SK-N-SH treated with all-trans-retinoic acid at 6 μM for 48 hours (cell line): ENCODE data around the gene PHIP.

Source experiments
- ATAC-seq: fragments of 200-7000 bp; cut with Tn5 transposase; 3 replicates; pipeline ENCODE4 v1.9.1; 2020; ENCODE audit warnings: mild to moderate bottlenecking, moderate library complexity
- ARNTL ChIP-seq: fragments of 450-650 bp; formaldehyde crosslinking; IDR thresholded peaks from 2 replicates; pipeline ENCODE4 v1.5.0; 2020; ENCODE audit warnings: low read depth, mild to moderate bottlenecking, moderate library complexity, borderline replicate concordance
- BACH2 ChIP-seq: fragments of 250-450 bp; sonication (Bioruptor Pico); IDR thresholded peaks from 2 replicates; pipeline ENCODE4 v1.9.0; 2021; ENCODE audit warnings: mild to moderate bottlenecking, borderline replicate concordance
- CSDC2 ChIP-seq: fragments of 250-450 bp; sonication (Bioruptor Pico); IDR thresholded peaks from 2 replicates; pipeline ENCODE4 v1.5.0; 2020; ENCODE audit warnings: mild to moderate bottlenecking, moderate library complexity
- ESRRG ChIP-seq: fragments of 250-450 bp; sonication (Bioruptor Pico); IDR thresholded peaks from 2 replicates; pipeline ENCODE4 v1.6.1; 2021; ENCODE audit warnings: mild to moderate bottlenecking
- GLIS3 ChIP-seq: fragments of 250-450 bp; sonication (Bioruptor Pico); IDR thresholded peaks from 2 replicates; pipeline ENCODE4 v1.5.0; 2020; ENCODE audit warnings: mild to moderate bottlenecking, moderate library complexity
- ISL1 ChIP-seq: fragments of 250-450 bp; sonication (Bioruptor Pico); IDR thresholded peaks from 2 replicates; pipeline ENCODE4 v2.1.2; 2022; ENCODE audit warnings: mild to moderate bottlenecking, moderate library complexity
- OSR1 ChIP-seq: fragments of 250-450 bp; sonication (Bioruptor Pico); IDR thresholded peaks from 2 replicates; pipeline ENCODE4 v1.8.0; 2022; ENCODE audit warnings: moderate library complexity, mild to moderate bottlenecking, inconsistent platforms
- PPARA ChIP-seq: fragments of 250-450 bp; sonication (Bioruptor Pico); IDR thresholded peaks from 2 replicates; pipeline ENCODE4 v1.5.0; 2020; ENCODE audit warnings: mild to moderate bottlenecking, borderline replicate concordance
- RARB ChIP-seq: fragments of 250-450 bp; sonication (Bioruptor Pico); IDR thresholded peaks from 2 replicates; pipeline ENCODE4 v1.8.0; 2021; ENCODE audit warnings: mild to moderate bottlenecking, moderate library complexity
- SNAI2 ChIP-seq: fragments of 250-450 bp; sonication (Bioruptor Pico); IDR thresholded peaks from 2 replicates; pipeline ENCODE4 v1.5.0; 2020; ENCODE audit warnings: mild to moderate bottlenecking, moderate library complexity
- TCF4 ChIP-seq: fragments of 250-450 bp; sonication (Bioruptor Pico); IDR thresholded peaks from 2 replicates; pipeline ENCODE4 v1.8.0; 2021; ENCODE audit warnings: mild to moderate bottlenecking, moderate library complexity, borderline replicate concordance
- TOX ChIP-seq: fragments of 250-450 bp; sonication (Bioruptor Pico); IDR thresholded peaks from 2 replicates; pipeline ENCODE4 v1.8.0; 2021; ENCODE audit warnings: mild to moderate bottlenecking, moderate library complexity, borderline replicate concordance
- ZFP3 ChIP-seq: fragments of 250-450 bp; sonication (Bioruptor Pico); IDR thresholded peaks from 2 replicates; pipeline ENCODE4 v1.5.0; 2020; ENCODE audit warnings: mild to moderate bottlenecking, moderate library complexity
- ZFP30 ChIP-seq: fragments of 450-650 bp; formaldehyde crosslinking; IDR thresholded peaks from 2 replicates; pipeline ENCODE4 v1.5.0; 2022; ENCODE audit warnings: mild to moderate bottlenecking, moderate library complexity
- ZNF565 ChIP-seq: fragments of 450-650 bp; formaldehyde crosslinking; conservative IDR thresholded peaks from 2 replicates; pipeline ENCODE4 v1.5.0; 2020; ENCODE audit warnings: low read depth, mild to moderate bottlenecking, moderate library complexity
- ZNF70 ChIP-seq: fragments of 450-650 bp; formaldehyde crosslinking; IDR thresholded peaks from 2 replicates; pipeline ENCODE4 v1.5.0; 2020; ENCODE audit warnings: mild to moderate bottlenecking, moderate library complexity
- ZNF8 ChIP-seq: fragments of 450-650 bp; formaldehyde crosslinking; IDR thresholded peaks from 2 replicates; pipeline ENCODE4 v1.5.0; 2020; ENCODE audit warnings: mild to moderate bottlenecking, moderate library complexity
- TF ChIP-seq, protein P1 (sequence below): fragments of 250-450 bp; sonication (Bioruptor Pico); IDR thresholded peaks from 2 replicates; pipeline ENCODE4 v1.5.1; 2020; ENCODE audit warnings: low read depth, mild to moderate bottlenecking, moderate library complexity
- TF ChIP-seq, protein P2 (sequence below): fragments of 250-450 bp; sonication (Bioruptor Pico); IDR thresholded peaks from 2 replicates; pipeline ENCODE4 v1.8.0; 2021; ENCODE audit warnings: low read depth, mild to moderate bottlenecking, moderate library complexity, borderline replicate concordance
- TF ChIP-seq, protein P3 (sequence below): fragments of 250-450 bp; sonication (Bioruptor Pico); IDR thresholded peaks from 2 replicates; pipeline ENCODE4 v1.8.0; 2020; ENCODE audit warnings: mild to moderate bottlenecking, moderate library complexity, borderline replicate concordance
- TF ChIP-seq, protein P4 (sequence below): fragments of 250-450 bp; sonication (Bioruptor Pico); IDR thresholded peaks from 2 replicates; pipeline ENCODE4 v1.5.0; 2020; ENCODE audit warnings: mild to moderate bottlenecking, moderate library complexity

PHIP gene

DNA sequence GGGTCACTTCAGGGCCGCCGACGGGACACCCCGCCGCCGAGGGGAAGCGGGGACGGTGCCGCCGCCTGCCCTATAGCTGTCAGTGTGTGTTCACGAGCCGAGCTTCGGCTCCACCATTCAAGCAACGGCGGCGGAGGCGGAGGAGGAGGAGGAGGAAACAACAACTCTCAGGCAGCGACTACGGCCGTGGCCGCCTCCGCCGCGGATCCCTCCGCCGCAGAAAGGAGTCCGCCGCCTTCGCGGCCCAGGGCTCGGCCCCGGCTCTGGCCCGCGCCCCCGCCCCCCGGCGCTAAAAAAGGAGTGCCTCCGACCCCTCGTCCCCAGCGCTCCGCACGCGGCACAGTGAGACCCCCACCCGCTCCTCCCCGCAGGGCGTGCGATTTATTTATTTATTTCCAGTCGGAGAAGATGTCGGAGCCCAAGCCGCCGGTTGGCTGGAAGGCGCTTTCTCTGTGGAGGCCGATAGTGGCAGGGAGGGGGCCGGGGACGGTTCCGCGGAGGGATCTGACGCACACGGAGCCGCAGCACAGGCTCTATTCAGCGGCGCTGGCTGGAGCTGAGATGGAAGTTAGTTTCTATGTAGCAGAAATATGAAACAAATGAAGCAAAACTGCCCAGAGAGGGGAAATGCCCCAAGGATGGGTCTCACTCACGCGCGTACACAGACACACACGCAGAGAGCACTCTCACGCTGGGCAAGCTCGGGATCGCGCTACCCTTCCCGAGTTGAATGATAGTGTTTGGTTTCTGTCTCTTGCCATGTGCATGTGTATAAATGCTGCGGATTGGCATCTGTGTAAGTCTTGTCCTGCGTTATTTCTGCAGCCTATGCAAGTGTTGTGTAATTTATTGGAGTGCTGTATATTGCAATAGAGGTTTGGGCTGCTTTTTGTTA, at the start of gene PHIP:
PHIP (minus strand) TSS at position 180 of the 895 bp plus-strand sequence. CDS start 186 bp downstream, outside the sequence.
- ATAC-seq, result peak; percentile 90
- TF ChIP-seq TCF4 (CRISPR knock-in tag) (peak; percentile 20; the same call in 1 of the 2 replicates), CSDC2 (CRISPR knock-in tag) (no peak), ZFP30 (CRISPR knock-in tag) (no peak), RARB (no peak), ZFP3 (CRISPR knock-in tag) (0 out of 2 replicates have a peak, but pooled peaks have one; percentile 45), SNAI2 (CRISPR knock-in tag) (no peak), ZNF70 (CRISPR knock-in tag) (peak; percentile 78)
- TF ChIP-seq, protein P1, sequence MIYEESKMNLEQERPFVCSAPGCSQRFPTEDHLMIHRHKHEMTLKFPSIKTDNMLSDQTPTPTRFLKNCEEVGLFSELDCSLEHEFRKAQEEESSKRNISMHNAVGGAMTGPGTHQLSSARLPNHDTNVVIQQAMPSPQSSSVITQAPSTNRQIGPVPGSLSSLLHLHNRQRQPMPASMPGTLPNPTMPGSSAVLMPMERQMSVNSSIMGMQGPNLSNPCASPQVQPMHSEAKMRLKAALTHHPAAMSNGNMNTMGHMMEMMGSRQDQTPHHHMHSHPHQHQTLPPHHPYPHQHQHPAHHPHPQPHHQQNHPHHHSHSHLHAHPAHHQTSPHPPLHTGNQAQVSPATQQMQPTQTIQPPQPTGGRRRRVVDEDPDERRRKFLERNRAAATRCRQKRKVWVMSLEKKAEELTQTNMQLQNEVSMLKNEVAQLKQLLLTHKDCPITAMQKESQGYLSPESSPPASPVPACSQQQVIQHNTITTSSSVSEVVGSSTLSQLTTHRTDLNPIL (CRISPR knock-in tag), result no peak
- TF ChIP-seq, protein P2, sequence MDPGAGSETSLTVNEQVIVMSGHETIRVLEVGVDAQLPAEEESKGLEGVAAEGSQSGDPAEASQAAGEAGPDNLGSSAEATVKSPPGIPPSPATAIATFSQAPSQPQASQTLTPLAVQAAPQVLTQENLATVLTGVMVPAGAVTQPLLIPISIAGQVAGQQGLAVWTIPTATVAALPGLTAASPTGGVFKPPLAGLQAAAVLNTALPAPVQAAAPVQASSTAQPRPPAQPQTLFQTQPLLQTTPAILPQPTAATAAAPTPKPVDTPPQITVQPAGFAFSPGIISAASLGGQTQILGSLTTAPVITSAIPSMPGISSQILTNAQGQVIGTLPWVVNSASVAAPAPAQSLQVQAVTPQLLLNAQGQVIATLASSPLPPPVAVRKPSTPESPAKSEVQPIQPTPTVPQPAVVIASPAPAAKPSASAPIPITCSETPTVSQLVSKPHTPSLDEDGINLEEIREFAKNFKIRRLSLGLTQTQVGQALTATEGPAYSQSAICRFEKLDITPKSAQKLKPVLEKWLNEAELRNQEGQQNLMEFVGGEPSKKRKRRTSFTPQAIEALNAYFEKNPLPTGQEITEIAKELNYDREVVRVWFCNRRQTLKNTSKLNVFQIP (CRISPR knock-in tag), result no peak
- TF ChIP-seq, protein P3, sequence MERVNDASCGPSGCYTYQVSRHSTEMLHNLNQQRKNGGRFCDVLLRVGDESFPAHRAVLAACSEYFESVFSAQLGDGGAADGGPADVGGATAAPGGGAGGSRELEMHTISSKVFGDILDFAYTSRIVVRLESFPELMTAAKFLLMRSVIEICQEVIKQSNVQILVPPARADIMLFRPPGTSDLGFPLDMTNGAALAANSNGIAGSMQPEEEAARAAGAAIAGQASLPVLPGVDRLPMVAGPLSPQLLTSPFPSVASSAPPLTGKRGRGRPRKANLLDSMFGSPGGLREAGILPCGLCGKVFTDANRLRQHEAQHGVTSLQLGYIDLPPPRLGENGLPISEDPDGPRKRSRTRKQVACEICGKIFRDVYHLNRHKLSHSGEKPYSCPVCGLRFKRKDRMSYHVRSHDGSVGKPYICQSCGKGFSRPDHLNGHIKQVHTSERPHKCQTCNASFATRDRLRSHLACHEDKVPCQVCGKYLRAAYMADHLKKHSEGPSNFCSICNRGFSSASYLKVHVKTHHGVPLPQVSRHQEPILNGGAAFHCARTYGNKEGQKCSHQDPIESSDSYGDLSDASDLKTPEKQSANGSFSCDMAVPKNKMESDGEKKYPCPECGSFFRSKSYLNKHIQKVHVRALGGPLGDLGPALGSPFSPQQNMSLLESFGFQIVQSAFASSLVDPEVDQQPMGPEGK, result peak; percentile 92
- TF ChIP-seq, all 23 proteins: peak for 4

DNA sequence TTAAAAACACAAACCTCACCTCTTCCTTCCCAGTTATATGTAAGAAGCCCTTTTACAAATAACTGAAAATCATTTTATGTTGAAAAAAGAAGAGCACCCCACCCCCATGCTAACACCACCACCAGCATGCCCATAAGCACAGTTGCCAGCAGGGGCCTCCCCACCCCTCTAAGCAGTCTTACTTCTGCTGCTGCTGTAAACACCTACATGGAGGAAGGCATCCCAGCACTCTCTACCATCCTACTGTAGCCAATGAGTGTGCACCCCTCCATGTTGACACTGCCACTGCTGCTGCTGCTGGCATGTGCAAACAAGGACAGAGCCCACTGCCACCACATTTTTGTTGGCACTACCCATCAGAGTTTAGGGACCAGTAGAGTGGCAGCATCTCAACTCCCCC, 49.6 kb upstream of the PHIP start:
- no peak for ATAC-seq
- TF ChIP-seq OSR1 (CRISPR knock-in tag) (no peak), ZNF70 (CRISPR knock-in tag) (no peak), ARNTL (CRISPR knock-in tag) (no peak), ZFP30 (CRISPR knock-in tag) (no peak), ZNF8 (CRISPR knock-in tag) (no peak)
- TF ChIP-seq, protein P2 (CRISPR knock-in tag), result no peak
- TF ChIP-seq, all 23 proteins: peak for 0

DNA sequence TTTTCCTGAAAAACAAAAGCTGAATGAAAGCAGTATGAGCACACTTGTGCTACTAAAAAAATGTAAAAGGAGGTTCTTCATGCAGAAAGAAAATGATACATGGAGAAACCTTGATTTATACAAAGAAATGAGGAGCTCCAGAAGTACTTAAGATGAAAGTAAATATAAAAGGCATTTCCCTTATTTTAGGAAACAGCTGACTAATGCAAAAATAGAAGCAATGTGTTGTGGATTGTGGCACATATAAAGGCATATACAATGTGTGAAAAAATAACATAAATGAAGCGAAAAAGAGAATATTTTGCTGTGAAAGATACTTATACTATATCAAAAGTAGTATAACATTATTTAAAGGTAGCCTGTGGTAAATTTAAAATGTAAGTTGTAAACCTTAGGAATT, 41.2 kb upstream of the PHIP start:
- TF ChIP-seq PPARA (CRISPR knock-in tag) (no peak), OSR1 (CRISPR knock-in tag) (no peak), GLIS3 (no peak), ARNTL (CRISPR knock-in tag) (no peak), CSDC2 (CRISPR knock-in tag) (no peak), TOX (CRISPR knock-in tag) (no peak), RARB (no peak), ZNF70 (CRISPR knock-in tag) (no peak), ESRRG (CRISPR knock-in tag) (no peak), BACH2 (CRISPR knock-in tag) (no peak), ZNF565 (CRISPR knock-in tag) (no peak), ISL1 (CRISPR knock-in tag) (no peak), TCF4 (CRISPR knock-in tag) (no peak), ZFP3 (CRISPR knock-in tag) (no peak), SNAI2 (CRISPR knock-in tag) (no peak)
- TF ChIP-seq, protein P2 (CRISPR knock-in tag), result no peak
- TF ChIP-seq, protein P3, result no peak
- TF ChIP-seq, protein P4, sequence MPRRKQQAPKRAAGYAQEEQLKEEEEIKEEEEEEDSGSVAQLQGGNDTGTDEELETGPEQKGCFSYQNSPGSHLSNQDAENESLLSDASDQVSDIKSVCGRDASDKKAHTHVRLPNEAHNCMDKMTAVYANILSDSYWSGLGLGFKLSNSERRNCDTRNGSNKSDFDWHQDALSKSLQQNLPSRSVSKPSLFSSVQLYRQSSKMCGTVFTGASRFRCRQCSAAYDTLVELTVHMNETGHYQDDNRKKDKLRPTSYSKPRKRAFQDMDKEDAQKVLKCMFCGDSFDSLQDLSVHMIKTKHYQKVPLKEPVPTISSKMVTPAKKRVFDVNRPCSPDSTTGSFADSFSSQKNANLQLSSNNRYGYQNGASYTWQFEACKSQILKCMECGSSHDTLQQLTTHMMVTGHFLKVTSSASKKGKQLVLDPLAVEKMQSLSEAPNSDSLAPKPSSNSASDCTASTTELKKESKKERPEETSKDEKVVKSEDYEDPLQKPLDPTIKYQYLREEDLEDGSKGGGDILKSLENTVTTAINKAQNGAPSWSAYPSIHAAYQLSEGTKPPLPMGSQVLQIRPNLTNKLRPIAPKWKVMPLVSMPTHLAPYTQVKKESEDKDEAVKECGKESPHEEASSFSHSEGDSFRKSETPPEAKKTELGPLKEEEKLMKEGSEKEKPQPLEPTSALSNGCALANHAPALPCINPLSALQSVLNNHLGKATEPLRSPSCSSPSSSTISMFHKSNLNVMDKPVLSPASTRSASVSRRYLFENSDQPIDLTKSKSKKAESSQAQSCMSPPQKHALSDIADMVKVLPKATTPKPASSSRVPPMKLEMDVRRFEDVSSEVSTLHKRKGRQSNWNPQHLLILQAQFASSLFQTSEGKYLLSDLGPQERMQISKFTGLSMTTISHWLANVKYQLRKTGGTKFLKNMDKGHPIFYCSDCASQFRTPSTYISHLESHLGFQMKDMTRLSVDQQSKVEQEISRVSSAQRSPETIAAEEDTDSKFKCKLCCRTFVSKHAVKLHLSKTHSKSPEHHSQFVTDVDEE (CRISPR knock-in tag), result no peak
- no peak for ATAC-seq
